ENCODE measurements around the gene BRIX1.

DNA sequence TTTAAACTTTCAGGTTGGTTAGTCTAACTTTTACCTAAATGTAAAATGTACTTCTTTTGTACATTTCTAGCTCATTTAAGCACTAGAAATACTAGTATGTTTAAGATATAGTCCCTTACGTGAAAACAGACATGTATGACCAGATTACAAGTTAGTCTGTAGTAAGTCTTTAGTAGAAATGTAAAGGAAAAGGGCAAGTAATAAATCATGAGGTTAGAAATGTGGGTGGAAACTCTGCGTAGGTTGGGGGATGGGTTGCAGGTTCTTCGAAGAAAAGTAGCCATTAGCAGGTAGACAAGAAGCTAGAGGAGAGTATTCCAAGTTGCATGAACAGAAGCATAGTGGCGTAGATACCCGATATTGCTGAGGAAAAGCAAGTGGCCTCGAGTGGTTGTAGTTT lies 23.1 kb upstream of the BRIX1 start:
- TF ChIP-seq, protein P1, sequence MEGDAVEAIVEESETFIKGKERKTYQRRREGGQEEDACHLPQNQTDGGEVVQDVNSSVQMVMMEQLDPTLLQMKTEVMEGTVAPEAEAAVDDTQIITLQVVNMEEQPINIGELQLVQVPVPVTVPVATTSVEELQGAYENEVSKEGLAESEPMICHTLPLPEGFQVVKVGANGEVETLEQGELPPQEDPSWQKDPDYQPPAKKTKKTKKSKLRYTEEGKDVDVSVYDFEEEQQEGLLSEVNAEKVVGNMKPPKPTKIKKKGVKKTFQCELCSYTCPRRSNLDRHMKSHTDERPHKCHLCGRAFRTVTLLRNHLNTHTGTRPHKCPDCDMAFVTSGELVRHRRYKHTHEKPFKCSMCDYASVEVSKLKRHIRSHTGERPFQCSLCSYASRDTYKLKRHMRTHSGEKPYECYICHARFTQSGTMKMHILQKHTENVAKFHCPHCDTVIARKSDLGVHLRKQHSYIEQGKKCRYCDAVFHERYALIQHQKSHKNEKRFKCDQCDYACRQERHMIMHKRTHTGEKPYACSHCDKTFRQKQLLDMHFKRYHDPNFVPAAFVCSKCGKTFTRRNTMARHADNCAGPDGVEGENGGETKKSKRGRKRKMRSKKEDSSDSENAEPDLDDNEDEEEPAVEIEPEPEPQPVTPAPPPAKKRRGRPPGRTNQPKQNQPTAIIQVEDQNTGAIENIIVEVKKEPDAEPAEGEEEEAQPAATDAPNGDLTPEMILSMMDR (IDR thresholded peaks at IDR 0.05; ENCODE audit: borderline replicate concordance, extremely low read depth, low read length, poor library complexity, severe bottlenecking) = no peak
- TF ChIP-seq EZH2 (IDR thresholded peaks at IDR 0.05; ENCODE audit: borderline replicate concordance, low read depth, low read length, severe bottlenecking) = no peak

Measured in DND-41 (cell line).